ENCODE measurements around the gene TXK. TPM values are rescaled to one million over a fixed set of nuclear protein-coding genes. Genes with fewer than 3 reads are reported as not detected.

TXK gene
- total RNA-seq, 1 donor from 2014 or later: 0.82 TPM

- peak; percentile 42 for DNase-seq
Observed at GRCh38 chr4:48133669-48134068, 381 bp downstream of the TXK start.

- DNase-seq: no peak
Observed at GRCh38 chr4:48131736-48132135, 2.3 kb downstream of the TXK start.

GRCh38 chr4:48130100-48130499, 4.0 kb downstream of the TXK start:
- no peak for DNase-seq

DNA sequence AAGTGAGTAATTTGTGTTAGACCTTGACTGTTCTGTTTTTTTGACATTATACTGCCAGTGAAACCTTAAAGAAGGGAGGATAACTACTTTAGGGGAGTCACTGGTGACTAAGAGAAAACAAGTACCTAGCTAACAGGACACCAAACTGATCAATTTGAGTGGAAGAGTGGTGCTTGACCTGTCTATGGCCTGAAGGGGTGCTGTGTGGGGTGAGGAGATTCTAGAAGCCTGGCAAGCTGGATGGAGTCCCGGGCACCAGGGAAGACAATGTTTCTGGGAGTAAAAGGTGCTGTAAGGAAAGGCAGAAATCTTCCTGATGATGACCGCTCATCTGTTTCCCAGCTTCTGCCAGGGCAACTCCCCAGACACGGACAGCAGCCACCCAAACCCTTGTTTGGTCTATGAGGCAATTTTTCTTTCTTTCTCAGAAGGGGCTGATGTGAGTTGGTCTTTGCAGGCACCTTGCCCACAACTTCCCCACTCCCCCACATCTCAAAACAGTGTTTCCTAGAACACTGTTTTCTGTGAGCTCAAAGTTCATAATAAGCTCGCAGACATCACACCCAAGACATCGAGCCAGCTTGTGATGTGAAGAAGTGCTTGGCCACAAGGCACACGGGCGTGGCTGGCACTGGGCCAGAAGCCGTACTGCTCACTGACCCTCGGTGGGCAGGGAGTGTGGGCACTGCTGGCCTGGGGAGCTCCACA, 4.6 kb downstream of the TXK start:
- no peak for DNase-seq

DNA sequence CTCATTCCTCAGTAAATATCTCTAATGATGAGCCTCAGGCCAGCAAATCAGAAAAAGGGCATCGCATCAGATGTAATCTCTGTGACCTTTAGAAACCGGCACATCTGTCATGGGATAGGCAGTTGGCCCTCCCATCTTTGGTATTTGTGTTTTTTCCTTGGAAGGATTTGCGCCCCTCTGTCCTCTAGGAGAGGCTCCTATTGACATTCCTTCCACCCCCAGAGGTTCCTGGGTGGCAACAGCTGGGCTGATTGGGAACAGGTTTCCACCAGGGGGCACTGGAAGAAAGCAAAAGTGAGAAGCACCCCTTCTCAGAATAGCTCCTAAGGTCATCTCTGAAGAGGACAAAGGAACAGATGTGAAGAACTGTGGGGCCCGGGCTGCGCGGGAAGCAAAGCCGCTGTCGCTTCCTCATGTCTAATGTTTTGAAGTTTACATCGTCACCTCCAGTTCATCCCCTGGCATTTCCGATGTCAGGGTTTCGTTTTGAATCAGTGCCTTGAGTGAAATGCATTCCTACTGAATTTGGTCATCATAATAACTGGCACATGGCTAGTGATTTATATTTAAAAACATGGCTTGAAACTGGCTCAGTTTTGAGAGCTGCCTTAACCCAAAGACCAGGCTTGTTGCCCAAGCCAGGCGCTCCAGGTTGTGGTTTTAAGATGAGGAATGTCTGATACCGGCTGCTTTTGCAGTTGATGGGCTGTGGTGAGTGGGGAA, 6.2 kb downstream of the TXK start:
- peak; percentile 66 for DNase-seq

GRCh38 chr4:48127231-48127630, 6.8 kb downstream of the TXK start:
- no peak for DNase-seq

DNA sequence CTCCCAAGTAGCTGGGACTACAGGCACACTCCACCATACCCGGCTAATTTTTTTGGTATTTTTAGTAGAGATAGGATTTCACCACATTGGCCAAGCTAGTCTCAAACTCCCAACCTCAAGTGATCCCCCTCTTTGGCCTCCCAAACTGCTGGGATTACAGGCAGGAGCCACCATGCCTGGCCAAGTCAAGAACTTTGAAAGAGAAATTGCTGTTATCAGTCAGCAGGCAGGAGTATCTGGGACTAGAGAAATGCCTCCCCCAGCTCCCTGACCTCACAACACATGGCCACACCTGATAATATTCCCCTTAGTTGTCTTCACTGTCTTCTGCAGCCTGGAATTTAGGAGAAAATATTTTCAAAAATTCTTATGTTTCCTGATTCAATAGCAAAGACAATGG, 7.4 kb downstream of the TXK start:
- no peak for DNase-seq

- DNase-seq: no peak
Observed at GRCh38 chr4:48124870-48125269, 9.2 kb downstream of the TXK start.

GRCh38 chr4:48122756-48123155, 11.3 kb downstream of the TXK start:
- DNase-seq: no peak

- DNase-seq: no peak
Observed at GRCh38 chr4:48121180-48121579, 12.9 kb downstream of the TXK start.

DNA sequence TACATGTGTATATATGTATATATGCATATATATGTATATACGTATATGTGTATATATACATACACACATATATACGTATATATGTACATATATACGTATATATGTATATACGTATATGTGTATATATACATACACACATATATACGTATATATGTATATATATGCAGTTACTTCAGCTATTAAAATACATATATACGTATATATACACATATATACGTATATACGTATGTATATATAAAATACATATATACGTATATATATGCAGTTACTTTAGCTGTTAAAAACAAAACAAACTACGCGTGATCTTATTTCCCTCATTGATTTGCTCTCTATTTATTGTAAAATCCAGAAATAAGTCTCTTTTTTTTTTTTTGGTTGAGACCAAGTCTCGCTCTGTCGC, 13.9 kb downstream of the TXK start:
- DNase-seq: no peak

GRCh38 chr4:48119646-48120045, 14.4 kb downstream of the TXK start:
- DNase-seq: no peak

GRCh38 chr4:48118081-48118480, 16.0 kb downstream of the TXK start:
- DNase-seq: no peak

DNA sequence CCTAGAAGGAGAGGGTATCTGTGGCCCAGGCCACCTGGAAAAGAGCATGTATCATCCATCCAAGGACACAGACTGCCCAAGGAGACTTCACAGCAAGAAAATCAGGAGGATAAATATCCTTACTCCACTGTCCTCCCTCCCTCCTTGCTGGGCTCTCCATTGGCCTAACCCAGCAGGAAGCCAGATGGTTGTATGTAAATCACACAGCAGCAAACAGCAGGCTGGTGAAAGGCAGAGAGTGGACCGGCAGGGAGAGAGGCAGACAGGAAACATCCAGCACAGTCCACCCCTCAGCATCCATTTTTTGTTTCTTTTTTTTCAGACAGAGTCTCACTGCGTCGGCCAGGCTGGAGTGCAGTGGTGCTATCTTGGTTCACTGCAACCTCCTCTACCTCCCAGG, 17.5 kb downstream of the TXK start:
- DNase-seq: no peak

- DNase-seq: no peak
Observed at GRCh38 chr4:48114412-48114811, 19.6 kb downstream of the TXK start.

DNA sequence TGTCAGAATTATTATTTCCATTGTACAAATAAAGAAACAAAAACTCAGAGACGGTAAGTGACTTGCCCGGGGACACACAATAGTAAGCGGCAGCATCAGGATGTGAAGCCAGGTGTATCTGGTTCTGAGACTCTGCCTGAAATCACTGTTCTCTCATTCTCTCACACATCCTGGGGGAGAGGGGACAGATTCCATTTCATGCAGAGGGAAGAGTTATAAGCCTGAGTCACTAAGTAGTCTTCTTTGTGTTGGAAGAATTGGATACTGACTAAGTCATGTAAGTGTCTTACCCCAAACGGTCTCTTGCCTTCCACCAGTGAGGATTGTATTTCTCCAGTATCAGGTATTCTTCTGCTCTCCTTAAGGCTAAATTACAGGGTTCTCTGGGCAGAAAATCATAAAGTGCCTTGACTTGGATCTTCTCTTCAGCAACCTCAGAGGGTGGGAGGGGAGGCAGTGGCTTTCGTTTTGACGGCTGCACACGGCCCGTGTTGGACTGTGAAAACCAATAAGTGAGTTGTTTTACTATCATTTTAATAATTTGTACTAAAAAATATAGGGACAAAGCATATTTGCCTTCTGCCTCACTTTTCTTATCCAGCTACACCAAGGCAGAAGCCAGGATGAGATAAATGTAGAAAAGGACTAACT, 21.9 kb downstream of the TXK start:
- DNase-seq: no peak

DNA sequence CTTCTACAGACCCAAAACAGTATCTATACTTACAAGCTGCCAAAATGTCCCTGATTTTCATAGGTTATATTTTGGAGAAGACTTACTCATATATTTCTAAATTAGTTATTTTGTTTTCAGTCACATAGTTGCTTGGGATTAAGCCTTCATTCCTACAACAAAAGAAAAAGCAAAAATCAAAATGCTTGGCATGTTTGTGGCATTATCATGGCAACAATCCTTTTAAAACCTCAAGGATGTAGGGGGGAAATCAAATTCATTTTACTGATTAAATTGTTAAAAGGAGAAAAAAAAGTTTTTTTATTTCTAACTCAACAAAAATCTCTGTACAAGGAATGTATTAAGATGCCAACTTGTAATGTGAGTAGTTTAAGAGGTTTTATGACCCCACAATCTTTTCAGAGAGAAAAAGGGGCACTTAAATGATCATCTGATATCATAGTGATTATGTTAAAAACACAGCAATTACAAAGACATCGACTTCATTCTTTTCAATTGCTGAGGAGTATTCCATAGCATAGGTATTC, 23.5 kb downstream of the TXK start:
- no peak for DNase-seq

DNA sequence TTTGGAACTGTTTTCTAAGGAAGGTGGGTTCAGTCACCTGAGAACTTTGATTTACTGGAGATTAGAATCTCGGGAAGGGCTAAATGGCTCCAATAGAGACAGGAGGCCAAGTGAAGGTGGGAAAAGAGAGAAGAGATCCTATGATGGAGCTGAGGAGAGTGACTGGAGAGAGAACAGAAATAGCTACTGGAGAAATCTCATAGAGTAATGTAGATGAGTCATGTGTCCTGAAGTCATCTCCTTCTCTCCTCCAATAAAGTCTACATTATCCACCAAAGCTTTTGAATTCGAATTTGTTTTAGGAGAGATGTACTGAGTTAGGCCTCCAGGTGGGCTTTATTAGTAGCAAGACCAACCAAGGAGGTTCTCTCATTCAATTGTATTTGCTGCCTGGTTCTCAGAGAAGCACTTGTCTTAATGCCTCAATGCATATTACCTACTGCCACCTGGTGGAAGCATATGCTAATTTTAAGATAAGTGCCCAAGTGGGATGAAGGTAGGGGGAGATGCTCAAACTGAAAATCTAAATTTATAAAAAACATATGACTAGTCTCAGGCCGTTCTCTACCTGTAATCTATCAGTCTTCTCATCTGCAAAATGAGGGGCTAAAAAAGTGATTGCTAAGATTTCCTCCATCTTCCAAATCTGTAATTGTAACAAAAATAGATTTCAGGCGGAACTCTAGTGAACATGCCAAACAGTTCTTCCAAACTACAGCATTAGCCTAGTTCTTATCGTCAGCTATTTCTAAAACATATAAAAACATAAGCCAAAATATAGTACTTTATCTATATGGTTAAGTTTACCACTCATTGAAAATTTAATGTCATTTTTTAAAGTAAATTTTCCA, 24.4 kb downstream of the TXK start:
- DNase-seq: peak; percentile 53

- no peak for DNase-seq
Observed at GRCh38 chr4:48108309-48109073, 25.6 kb downstream of the TXK start.

- no peak for DNase-seq
Observed at GRCh38 chr4:48105230-48105629, 28.8 kb downstream of the TXK start.

DNA sequence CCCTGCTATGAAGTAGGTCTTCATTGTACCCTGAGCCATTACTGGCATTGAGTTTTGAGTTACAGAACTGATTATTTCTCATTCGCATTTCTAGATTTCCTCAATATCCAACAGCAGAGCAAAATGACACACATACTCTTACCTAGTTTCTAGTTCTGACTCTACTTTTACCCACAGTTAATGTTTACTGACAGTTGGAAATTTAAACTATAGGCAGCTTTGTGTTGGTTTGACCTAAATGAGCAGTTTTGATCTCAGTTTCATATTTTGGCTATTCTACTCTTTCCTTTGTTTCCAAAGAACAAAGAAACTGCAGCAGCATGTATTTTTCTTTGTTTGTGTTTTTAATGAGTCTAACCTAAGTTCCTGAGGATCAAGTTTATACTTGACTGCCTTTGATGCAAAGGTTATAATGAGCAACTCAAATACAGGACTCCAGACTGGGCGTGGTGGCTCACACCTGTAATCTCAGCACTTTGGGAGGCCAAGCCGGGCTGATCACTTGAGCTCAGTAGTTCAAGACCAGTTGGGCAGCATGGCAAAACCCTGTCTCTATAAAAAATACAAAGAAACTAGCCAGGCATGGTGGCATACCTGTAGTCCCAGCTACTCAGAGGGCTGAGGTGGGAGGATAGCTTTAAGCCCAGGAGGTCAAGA, 30.4 kb downstream of the TXK start:
- DNase-seq: no peak

Measured in tongue (tissue), 2 donors.